ENCODE measurements around the gene OR2T1.
"Not testable (repeated sequence)": the region's sequence is repeated elsewhere in the genome, so short reads cannot be mapped to it uniquely, and the experiment has no call there.

Gene OR2T1

DNA sequence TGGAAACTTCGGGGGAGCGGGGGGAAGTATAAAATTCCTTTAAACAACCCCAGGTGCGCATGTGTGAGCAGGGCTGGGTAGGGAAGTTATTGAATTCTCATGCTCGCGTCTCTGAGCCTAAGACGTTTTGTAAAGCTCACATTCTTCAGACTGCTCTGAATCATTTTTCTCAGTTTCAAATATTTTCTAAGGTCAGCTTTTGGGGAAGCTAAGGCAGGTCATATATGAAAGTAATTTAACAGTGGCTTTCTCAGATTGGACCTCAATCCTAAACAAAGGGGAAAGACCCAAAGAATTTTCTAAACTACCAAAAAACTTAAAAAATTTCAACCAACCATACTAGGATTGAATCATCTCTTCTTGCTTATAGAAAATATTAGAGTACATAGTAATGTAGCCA lies 32.1 kb downstream of the OR2T1 start:
- not testable (repeated sequence) for DNase-seq (ENCODE audit: low read depth in 1 of 2, low spot score in 1 of 2)

DNA sequence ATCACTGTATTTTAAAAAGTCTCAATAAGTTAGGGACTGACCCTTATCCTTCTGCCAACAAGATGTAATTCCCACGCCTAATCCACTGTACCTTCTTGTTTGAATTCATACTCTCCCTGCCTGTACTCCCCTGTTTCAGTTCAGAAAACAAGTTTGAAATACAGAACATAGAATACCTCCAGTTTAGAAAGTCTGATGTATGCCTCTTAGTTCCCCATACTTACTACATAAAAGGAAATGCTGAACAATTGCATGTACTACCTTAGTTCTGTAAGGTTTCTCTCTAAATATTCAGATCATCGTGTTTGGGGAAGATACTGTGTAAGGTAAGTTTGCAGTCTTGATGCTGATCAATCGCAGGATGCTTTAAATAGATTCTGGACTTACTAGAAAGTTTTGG lies 33.5 kb downstream of the OR2T1 start:
- DNase-seq (ENCODE audit: low read depth in 1 of 2, low spot score in 1 of 2) = not testable (repeated sequence)

DNA sequence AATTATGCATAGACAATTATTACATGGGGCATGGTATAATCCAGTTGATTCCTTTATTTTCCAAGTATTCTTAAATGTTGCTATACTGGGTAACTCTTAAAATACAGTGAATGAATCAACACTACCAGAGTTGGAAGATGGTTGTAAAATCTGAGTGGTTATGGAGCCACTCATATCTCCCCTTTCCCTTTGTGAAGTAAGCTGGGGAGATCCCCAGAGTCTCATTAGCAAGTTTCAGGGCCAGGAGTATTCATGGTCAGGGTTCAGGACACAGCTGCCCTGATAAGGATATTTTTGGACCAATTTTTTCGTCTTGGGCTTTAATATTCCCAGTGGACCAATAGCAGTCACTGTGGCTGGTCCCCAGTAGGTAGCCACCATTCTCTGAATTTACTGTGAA lies 35.8 kb downstream of the OR2T1 start:
- DNase-seq (ENCODE audit: low read depth in 1 of 2, low spot score in 1 of 2) = not testable (repeated sequence)

DNA sequence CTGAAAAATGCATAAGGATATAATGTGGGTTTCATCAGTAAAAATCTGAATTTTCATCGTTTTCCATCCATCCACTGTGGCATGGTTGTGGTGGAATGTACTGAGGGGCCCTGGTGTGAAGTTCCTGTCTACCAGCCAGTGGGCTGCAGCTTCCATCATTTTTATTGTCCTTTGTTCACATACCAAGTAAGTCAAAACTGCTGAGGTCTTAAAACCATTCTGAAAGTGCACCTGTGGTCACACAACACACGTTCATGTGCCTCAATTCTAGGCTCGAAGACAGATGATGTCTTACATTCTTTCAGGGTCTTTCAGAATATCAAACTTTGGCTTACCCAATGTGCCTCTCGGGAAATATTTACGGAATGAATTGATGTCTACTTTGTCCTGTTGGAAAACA lies 36.4 kb downstream of the OR2T1 start:
- DNase-seq (ENCODE audit: low read depth in 1 of 2, low spot score in 1 of 2) = not testable (repeated sequence)

GRCh38 chr1:248442500-248443277 lies 39.8 kb downstream of the OR2T1 start:
- not testable (repeated sequence) for DNase-seq (ENCODE audit: low read depth in 1 of 2, low spot score in 1 of 2)

DNA sequence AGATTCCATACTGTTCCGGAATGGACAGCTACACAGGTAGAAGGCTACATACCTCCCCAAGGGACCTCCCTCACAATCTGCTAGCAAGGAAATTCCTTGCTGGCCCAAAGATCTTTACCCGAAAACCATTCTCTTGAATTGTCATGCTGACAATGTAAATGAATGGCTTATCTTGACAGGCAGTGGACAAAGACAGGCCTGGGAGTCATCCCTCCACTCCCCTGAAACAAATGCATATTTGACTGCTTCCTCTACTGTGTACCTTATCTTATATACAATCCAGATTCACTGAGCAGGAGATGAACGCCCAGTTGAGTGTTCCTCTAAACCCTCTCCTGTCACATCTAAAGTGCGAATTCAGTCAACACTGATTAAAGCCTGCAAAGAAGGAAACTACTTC lies 41.8 kb downstream of the OR2T1 start:
- DNase-seq (ENCODE audit: low read depth in 1 of 2, low spot score in 1 of 2) = not testable (repeated sequence)

- DNase-seq (ENCODE audit: low read depth in 1 of 2, low spot score in 1 of 2) = not testable (repeated sequence)
Measured at GRCh38 chr1:248445399-248445798, 42.6 kb downstream of the OR2T1 start, which contains the start of gene OR2T2. Gene OR2T2, plus strand, starts transcription at chr1:248445637. Its CDS starts 7,161 bp downstream, at chr1:248452798.

GRCh38 chr1:248448409-248449074 lies 45.7 kb downstream of the OR2T1 start:
- not testable (repeated sequence) for DNase-seq (ENCODE audit: low read depth in 1 of 2, low spot score in 1 of 2)

DNA sequence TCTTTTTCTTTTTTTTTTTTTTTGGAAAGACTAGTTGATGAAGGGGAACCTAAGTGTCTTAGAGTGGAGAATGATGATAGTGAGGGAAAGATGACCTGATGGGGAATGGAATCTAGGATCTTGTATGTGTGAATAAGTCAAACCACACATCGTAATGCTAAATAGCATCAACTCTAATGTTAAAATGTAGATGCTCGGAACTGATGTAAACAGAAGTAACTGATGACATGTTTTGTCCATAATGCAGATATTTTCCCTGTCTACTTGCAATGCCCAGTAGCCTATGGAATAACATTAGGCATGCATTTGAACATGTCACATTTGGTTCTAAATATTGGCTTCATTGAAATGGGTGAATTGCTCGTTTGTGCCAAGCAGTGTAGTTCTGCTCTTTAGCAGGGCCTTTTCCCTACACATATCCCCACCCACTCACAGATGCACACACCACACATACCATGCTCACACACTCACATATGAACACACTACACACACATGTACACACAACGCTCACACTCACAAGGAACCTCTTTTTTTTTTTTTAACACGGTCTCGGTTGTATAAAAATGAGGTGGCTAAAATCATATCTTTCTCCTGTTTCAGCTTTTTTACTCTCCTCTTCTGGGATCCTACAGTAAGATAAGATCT lies 47.1 kb downstream of the OR2T1 start:
- DNase-seq (ENCODE audit: low read depth in 1 of 2, low spot score in 1 of 2) = not testable (repeated sequence)

GRCh38 chr1:248450466-248451145 lies 47.8 kb downstream of the OR2T1 start:
- not testable (repeated sequence) for DNase-seq (ENCODE audit: low read depth in 1 of 2, low spot score in 1 of 2)

DNA sequence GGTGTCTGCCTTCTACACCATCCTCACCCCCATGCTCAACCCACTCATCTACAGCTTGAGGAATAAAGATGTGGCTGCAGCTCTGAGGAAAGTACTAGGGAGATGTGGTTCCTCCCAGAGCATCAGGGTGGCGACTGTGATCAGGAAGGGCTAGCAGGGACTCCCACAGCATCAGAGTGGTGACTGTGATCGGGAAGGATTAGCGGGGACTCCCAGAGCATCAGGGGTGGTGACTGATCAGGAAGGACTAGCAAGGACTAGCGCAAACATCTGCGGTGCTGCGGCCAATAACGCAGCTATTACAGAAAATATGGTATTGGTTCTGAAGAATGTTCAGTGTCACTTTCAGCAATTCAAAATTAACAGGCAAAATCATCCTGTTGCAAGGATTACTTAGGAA lies 50.8 kb downstream of the OR2T1 start:
- DNase-seq (ENCODE audit: low read depth in 1 of 2, low spot score in 1 of 2) = not testable (repeated sequence)

DNA sequence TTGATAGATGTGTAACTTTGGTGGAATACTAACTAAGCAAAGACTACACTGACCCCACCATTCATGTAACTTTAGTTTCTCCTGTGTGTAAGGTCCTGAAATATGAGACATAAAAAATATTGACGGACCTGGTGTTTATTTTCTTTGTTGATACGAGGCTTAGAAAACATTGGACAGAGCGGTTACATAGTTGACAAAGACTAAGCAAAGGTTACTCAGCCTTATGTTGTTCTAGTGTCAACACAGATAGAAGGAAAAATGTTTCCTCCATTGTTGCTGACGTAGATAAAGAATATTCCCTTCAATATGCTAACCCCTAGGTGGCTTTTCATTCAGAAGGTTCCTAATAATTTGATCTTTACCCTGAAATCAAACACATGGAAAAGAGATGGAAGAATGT lies 52.2 kb downstream of the OR2T1 start:
- DNase-seq (ENCODE audit: low read depth in 1 of 2, low spot score in 1 of 2) = not testable (repeated sequence)

DNA sequence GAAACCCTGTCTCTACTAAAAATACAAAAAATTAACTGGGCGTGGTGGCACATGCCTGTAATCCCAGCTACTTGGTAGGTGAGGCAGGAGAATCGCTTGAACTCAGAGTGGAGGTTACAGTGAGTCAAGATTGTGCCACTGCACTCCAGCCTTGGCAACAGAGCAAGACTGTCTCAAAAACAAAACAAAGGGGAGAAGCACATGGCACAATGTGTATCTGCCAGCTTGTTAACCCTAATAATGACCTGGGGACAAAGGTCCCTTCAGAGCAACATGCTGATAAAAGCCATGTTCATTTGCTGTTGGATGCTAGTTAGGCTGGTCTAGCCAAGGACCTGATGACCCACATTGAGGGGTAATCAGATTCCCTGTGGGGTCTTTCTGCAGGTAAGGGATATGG lies 53.8 kb downstream of the OR2T1 start:
- DNase-seq (ENCODE audit: low read depth in 1 of 2, low spot score in 1 of 2) = not testable (repeated sequence)
